HG02981 (cell line): Measurements from ENCODE around the gene SOBP.
A peak's percentile ranks its signal among the peaks of the same experiment; 100 is the strongest.
"Not testable (repeated sequence)": the region's sequence is repeated elsewhere in the genome, so short reads cannot be mapped to it uniquely, and the experiment has no call there.

Experiments
- ATAC-seq: cut with Tn5 transposase; IDR thresholded peaks from one replicate; pipeline ENCODE4 v1.9.1; 2021; ENCODE audit warnings: mild to moderate bottlenecking, moderate library complexity; ENCODE audit not compliant: unreplicated experiment

The SOBP gene

DNA sequence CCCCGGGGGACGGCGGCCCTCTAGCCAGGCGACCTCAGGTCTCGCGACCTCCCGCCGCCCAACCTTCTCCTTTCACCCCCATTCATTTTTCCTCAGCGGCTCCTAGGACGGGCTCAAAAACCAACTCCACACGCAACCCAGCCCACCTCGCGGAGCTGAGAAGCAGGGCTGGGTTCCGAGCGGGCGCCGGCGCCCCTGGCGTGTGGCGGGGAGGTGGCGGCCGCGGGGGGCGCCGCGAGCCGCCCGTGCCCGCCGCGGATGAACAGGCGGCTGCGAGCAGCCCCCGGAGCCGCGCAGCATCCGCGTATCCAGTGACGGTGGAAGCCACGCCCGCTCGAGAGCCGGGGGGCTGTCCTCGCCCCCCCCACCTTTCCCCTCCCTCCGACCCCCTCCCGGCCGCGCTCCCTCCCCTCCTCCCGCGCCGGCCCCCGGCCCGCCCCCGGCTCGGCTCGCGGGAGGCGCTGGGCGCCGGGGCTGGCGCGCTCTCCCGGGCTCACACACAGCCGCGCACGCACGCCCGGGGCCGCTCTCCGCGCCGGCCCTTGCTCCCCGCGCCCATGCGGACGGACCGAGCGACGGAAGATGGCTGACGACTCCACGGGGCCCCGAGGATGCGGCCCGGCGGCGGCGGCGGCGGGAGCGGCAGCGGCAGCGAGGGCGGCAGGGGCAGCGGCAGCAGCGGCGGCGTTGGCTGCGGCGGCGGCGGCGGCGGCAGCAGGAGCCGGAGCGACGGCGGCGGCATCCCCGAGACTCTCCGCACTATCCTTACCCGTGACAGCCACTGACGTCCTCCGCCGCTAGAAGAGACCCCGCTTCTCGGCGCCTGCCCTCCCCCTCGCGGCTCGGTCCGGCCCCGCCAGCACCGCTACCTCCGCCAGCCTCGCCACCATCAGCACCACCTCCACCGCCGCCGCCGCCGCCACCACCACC lies at the start of gene SOBP:
Gene SOBP (plus strand): TSS at position 482 of the 930 bp plus-strand sequence. CDS start 500 bp downstream, outside the sequence.
- ATAC-seq = no peak

DNA sequence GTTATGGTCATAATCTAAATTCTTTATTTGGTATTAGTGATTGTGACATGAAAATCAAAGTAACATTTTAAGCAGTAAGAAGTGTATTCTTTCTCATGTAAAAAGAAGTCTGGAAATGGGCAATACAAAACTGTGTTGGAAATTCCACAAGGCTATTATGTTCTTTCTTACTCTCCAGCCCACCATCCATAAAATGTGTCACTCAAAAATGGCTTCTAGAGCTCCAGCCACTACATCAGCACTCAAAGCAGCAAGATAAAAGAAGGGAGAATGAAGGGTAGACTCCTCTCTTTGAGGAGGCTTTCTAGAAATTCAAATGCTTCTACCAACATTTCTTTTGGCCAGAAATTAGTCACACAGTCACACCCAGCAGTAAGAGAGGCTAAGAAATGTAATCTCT lies 49.0 kb upstream of the SOBP start:
- ATAC-seq = no peak

DNA sequence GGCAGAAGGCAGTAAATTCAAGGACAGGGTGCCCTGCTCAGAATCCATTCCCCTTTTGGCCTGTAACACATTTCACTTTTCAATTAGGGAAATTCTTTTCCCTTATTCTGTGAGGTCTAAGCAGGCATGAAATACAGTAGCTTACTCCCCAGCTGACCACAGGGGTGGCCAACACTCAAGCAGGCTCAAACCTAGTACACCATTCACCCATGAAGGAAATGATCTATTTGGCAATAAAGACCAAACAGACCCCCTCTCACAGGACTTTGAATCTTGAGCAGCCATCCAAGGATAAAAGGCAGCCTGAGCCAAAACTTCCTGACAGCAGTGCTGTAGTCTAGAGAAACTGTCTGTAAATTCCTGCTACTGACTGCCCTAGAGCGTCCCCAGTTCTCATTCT lies 48.2 kb upstream of the SOBP start:
- no peak for ATAC-seq

DNA sequence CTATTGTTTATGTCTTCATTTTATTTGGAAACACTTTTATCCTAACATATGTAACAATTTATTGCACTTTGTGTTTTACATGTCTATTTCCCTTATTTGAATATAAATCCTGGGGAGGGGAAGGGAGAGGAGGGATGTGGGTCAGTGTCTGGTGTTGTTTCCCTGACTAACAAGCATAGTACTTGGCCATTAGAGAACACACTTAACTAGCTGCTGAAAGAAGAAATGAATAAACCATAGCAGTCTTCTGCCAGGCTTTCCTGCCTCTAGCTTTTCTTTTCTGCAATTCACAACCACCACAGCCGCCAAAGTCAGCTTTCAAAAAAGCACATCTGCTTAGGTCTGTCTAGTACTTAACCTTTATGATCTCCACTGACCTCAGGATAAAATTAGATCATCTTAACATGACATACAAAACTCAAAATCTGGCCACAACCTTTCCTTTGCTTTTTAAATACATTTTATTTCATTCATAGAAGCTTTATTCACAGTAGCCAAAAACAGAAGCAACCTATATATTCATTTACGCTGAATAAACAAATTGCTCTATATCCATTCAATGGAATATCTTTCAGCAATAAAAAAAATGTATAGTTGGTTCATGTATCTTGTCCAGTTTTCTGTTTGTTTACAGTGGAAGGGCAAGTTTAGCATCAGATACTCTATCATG lies 46.8 kb upstream of the SOBP start:
- no peak for ATAC-seq

GRCh38 chr6:107443608-107444267 lies 46.2 kb upstream of the SOBP start:
- no peak for ATAC-seq

DNA sequence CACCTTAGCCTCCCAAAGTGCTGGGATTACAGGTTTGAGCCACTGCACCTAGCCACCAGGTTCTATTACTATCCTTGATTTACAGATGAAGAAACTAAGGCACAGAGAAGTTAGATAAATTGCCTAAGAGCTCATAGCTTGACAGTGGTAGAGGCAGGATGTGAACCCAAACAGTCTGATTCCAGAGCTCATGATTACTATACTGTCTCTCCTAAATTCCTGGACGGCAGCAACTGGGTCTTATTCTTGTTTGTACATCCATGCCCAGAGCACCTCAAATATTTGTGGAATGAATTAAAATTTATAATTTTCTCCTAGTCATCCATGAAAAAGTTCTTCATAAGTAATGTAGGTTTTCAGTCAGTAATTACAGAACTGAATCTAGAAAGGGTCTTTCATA lies 45.6 kb upstream of the SOBP start:
- no peak for ATAC-seq

- no peak for ATAC-seq
These were observed 42.2 kb upstream of the SOBP start for GRCh38 chr6:107447663-107448216.

DNA sequence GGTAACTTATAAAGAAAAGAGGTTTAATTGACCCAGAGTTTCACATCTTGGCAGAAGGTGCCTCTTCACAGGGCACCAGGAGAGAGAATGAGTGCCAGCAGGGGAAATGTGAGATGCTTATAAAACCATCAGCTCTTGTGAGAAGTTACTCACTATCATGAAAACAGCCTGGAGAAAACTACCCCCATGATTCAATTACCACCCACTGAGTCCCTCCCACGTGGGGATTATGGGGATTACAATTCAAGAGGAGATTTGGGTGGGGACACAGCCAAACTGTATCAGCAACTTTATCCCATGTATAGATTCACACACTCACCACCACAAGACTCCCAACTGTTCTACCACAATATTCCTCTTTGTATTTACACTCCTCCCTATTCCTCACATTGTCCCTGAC lies 41.1 kb upstream of the SOBP start:
- ATAC-seq = no peak

DNA sequence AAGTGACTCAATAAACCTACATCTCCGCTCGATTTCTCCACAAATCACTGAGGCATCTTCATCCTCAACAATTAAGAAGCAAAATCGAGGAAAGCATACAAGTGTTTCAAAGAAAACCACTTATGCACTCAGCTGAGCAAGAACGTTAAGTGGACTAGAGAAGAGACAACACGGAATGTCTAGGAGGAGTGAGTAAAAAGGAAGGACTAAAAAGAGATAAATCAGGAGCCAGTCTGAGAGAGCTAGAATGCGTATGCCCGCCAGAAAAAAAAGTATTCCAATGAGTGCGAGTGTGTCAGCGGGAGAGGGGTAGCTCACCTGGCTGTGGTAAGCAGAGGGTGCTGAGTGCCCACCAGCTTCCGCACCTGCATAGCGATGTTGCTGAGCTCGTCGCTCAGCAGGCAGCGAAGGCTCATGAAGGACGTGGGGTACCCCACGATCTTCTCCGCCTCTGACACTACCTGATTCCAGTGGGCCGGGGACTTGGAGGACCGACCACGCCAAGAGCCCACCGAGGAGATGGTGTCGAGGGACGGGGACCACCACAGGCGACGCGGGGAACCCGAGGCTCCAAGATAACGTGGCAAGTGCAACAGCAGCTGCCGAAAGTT lies 31.1 kb upstream of the SOBP start:
- ATAC-seq = peak; percentile 27

DNA sequence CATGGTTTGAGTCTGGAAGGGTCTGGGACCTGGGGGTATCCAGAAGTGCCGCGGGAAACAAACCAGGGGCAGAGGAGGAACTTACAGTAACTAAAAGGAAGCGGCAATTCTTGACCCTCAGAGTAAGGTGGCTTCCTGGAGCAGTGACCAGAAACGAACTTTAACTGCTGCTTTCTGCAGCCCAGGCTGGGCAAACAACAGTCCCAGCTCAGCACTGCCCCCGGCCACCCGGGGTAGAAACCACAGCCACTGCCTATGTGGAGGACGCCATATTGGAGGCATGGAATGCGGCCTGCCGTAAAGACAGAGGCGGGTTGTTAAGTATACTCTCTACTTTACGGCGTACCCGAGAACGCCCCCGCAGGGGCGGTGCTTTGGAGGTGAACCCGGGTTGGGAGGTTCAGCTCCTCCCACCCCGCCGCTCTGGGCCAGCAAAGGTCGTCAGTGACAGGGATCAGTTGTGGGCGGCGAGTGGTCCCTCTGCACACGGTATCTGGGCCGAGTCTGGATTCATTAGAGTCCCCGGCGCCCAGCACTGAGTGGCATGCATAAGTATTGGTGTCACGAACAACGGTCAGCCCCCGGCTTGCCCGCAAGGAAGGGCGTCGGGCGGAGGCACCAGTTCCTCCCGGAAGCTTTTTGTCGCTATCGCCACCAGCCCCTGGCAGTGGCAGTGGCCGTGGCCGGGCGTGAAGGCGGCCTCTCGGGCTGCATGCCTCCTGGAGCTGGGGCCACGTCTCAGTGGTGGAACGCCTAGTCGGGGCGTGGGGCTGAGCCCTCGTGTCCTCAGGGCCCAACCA lies 30.4 kb upstream of the SOBP start, which contains the start of gene PDSS2:
Gene PDSS2 (minus strand): TSS at position 282 of the 800 bp plus-strand sequence. CDS start 279 bp downstream, at position 3.
- ATAC-seq = peak; percentile 91

- no peak for ATAC-seq
These were observed 29.8 kb upstream of the SOBP start for GRCh38 chr6:107460083-107460631.

DNA sequence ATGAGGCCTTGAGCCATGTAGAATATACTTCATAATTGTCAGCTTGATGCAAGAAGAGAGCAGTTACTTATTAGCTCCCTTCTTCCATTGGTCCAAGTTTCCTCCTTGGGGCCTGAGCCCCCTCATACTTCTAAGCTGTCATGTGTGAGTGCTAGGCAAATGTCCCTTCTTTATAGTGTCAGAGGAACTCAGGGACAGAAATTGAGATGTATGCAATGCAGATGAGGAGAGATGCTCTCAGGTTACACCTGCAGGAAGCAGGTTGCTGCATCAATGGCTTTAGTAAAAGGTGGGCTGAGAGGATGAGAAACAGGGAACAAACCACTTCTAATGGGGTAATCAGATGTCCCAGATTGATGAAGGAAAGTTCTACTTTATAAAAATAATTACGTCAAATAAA lies 23.9 kb upstream of the SOBP start:
- ATAC-seq = no peak

DNA sequence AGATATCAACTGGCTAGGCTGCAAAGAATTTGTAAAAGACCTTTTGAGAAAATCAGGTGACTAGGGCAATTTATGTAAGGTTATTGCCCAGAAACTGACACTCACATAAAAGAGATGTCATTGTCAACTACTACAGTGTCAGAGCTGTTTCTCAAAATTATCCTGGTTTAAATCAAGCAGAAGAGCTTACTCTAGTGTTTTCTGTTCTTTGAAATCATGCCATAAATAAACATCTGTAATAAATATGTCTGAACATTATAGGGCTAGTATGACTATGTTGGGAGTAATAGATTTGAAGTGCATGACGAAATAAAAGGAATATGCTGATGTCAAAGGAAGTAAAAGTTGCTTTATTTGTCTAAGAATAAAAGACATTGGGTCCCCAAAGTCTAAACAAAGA lies 19.6 kb upstream of the SOBP start:
- ATAC-seq = no peak

- ATAC-seq = no peak
These were observed 16.3 kb upstream of the SOBP start for GRCh38 chr6:107473660-107474059.

DNA sequence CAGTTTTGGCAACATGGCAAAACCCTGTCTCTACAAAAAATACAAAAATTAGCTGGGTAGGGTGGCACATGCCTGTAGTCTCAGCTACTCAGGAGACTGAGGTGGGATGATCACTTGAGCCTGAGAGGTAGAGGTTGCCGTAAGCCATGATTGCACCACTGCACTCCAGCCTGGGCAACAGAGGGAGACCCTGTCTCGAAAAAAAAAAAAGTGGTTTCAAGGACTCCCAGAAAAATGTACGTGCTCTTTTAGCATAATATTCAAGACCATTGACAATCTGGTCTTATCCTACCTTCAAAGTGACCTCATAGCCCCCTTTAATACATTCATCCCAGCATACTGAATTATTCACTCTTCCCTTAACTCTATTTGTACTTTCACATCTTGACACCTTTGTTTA lies 14.6 kb upstream of the SOBP start:
- ATAC-seq = not testable (repeated sequence)

- not testable (repeated sequence) for ATAC-seq
These were observed 14.1 kb upstream of the SOBP start for GRCh38 chr6:107475826-107476225.

GRCh38 chr6:107479089-107479690 lies 10.7 kb upstream of the SOBP start:
- ATAC-seq = no peak

DNA sequence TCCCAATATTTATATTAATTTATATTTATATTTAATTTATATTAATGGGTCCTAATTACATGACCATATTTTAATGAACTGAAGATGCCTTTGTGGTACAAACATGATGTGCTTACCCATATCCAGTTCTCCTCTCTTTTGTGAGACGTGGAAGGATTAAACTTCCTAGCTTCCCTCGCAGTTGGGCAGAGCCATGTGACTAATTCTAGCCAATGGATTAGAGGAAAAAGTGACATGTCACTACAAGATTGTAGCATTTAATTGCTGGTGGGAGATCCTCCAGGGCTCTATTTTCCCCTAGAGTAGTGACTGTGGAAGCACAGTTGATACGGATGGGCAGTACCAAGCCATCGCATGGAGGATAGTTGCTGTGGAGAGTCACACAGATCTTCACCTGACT lies 4.8 kb upstream of the SOBP start:
- no peak for ATAC-seq

GRCh38 chr6:107488174-107488874 lies 1.6 kb upstream of the SOBP start:
- no peak for ATAC-seq
